ENCODE data around the gene AFF4.

GRCh38 chr5:132837868-132838267 lies 125.6 kb downstream of the AFF4 start:
- TF ChIP-seq POLR2AphosphoS5 (IDR thresholded peaks at IDR 0.05; ENCODE audit: insufficient read depth in 1 of 2, low read depth in 1 of 2) (no peak), CTCF (IDR thresholded peaks at IDR 0.05) (no peak)
